PC-3 (cell line): Measurements from ENCODE around the gene ANAPC16.

Source experiments
- CTCF ChIP-seq: fragments of 300-600 bp; sonication (generic); conservative IDR thresholded peaks from 2 replicates; pipeline ENCODE4 v1.5.1; 2017; ENCODE audit warnings: antibody characterized with exemption, low read depth, mild to moderate bottlenecking, low read length
- EZH2 ChIP-seq: fragments of 300-600 bp; sonication (generic); IDR thresholded peaks from one replicate; pipeline ENCODE4 v1.6.1; 2017; ENCODE audit warnings: antibody characterized with exemption, mild to moderate bottlenecking, low read length; ENCODE audit not compliant: unreplicated experiment
- EZH2phosphoT487 ChIP-seq: fragments of 300-600 bp; sonication (generic); IDR thresholded peaks from 2 replicates; pipeline ENCODE4 v1.6.1; 2018; ENCODE audit warnings: mild to moderate bottlenecking, antibody characterized with exemption, low read length, borderline replicate concordance

- no peak for TF ChIP-seq CTCF
- TF ChIP-seq EZH2: no peak
- TF ChIP-seq EZH2phosphoT487: no peak
Measured at GRCh38 chr10:72264536-72264935, 48.7 kb downstream of the ANAPC16 start.
